ENCODE results near the gene SECTM1. TPM values are rescaled to one million over a fixed set of nuclear protein-coding genes. Genes with fewer than 3 reads are reported as not detected.
"Not testable (repeated sequence)": the region's sequence is repeated elsewhere in the genome, so short reads cannot be mapped to it uniquely, and the experiment has no call there.

Gene SECTM1
- total RNA-seq, 3 donors from 2014 or later, result 2.6 to 3.8 (median 3.0) TPM

DNA sequence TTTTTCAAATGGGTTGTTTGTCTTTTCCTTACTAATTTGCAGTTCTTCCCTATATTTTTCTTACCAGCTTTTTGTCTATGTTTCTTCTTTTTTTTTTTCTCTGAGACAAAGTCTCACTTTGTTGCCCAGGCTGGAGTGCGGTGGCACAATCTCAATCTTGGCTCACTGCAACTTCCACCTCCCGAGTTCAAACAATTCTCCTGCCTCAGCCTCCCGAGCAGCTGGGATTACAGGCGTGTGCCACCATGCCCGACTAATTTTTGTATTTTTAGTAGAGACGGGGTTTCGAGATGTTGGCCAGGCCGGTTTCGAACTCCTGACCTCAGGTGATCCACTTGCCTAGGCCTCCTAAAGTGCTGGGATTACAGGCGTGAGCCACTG is 39.5 kb upstream of the SECTM1 start:
- DNase-seq; H3K4me3 Mint-ChIP-seq; ATAC-seq; H3K36me3 Mint-ChIP-seq (ENCODE audit: insufficient read depth); H3K9me3 Mint-ChIP-seq: not testable (repeated sequence)
- Mint-ChIP-seq H3K27me3 (ENCODE audit: low read depth) (peaks cover 46% of the 10 kb centered on the region), H3K4me1 (ENCODE audit: low read depth) (peaks cover 21% of the 10 kb centered on the region)

DNA sequence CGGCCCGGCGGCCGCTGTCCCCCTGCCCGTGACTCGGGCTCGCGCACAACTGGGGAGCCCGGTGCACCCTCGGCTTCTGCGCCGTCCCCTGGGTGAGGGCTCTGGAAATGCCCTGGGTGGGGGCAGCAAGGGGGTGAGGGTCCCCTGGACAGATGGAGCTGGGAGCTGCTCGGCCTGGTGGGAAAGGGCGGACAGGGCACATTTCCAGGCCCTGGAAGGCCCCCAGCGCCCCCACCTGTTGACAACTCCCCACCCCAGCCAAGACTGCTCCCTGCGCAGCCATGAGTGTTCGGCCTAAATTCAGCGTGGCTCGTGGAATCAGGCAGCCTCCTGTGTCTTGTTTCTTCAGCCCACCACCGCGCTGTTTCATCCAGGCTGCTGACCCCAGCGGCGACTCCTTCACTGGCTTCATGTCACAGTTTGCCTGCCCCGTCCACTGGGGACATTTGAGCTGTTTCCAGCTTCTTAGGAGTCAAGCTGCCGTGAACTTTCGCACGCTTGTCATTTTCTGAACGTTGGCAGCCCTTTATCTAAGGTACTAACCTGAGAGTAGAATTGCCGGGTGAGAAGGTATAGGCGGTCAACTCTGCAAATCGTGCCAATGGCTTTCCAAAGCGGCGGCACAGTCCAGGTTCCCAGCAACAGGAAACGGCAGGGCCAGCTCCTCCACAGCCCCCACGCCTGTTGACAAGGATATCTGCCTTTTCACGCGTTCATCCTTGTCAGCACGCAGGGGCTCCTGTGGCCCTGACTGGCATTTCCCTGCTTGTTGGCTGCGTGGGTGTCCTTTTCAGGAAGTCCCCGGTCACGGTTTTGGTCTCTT is 38.9 kb upstream of the SECTM1 start:
- Mint-ChIP-seq H3K27me3 (ENCODE audit: low read depth) (peaks cover 46% of the 10 kb centered on the region), H3K4me1 (ENCODE audit: low read depth) (peaks cover 21% of the 10 kb centered on the region), H3K36me3 (ENCODE audit: insufficient read depth) (no peaks in the 10 kb centered on the region), H3K4me3 (no peak overlapping the region), H3K9me3 (no peaks in the 10 kb centered on the region)
- ATAC-seq (no peak), DNase-seq (no peak)

DNA sequence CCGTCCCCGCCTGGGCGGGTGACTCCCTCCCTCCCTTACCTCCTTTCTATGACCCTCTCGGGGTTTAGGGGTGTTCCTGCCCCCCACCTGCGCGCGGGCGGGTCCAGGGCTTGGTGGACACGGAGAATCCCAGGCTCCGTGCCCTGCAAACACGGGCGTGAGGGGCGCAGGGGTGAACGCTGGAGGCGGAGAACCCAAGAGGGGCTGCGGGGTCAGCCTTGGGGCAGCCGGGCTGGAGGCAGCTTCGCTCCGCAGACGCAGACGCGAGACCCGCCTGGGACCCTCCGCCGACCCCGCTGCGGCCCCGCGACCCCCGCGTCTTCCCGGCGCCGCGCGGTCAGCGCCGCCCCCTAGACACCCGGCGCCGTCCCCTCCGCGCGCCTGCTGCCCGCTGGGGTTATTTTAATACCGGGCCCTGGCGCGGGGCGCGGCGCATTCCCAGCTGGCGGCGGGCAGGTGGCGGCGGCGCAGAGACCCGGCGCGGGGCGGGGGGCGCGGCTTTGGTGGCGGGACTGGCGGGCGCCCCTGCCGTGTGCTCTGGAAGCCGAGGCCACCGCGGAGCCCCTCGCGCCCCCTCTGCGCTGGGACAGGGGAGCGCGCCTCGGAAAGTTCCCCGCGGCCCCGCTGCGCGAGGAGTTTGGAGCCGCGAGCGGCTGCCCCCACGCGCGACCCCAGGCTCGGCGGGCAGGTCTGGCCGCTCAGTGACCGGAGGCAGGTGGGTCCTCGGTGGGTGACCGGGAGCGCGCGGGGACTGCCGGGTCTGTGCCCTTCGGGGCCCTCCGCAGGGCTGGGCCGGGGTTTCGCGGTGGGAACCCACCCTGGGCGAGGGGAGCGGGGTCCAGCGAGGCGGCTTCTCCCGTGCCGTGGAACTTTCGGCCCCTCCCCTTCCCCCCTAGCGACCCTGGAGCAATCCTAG is 38.0 kb upstream of the SECTM1 start, which contains the start of gene UTS2R:
Gene UTS2R (plus strand): TSS at position 433 of the 916 bp plus-strand sequence. CDS start 2,560 bp downstream, outside the sequence.
- no peak for ATAC-seq
- Mint-ChIP-seq H3K4me3 (peak within 1 kb of the TSS; percentile 71), H3K36me3 (ENCODE audit: insufficient read depth) (no peaks in the 10 kb centered on the region), H3K4me1 (ENCODE audit: low read depth) (peaks cover 21% of the 10 kb centered on the region), H3K27me3 (ENCODE audit: low read depth) (peaks cover 44% of the 10 kb centered on the region), H3K9me3 (no peaks in the 10 kb centered on the region)
- no peak for DNase-seq

DNA sequence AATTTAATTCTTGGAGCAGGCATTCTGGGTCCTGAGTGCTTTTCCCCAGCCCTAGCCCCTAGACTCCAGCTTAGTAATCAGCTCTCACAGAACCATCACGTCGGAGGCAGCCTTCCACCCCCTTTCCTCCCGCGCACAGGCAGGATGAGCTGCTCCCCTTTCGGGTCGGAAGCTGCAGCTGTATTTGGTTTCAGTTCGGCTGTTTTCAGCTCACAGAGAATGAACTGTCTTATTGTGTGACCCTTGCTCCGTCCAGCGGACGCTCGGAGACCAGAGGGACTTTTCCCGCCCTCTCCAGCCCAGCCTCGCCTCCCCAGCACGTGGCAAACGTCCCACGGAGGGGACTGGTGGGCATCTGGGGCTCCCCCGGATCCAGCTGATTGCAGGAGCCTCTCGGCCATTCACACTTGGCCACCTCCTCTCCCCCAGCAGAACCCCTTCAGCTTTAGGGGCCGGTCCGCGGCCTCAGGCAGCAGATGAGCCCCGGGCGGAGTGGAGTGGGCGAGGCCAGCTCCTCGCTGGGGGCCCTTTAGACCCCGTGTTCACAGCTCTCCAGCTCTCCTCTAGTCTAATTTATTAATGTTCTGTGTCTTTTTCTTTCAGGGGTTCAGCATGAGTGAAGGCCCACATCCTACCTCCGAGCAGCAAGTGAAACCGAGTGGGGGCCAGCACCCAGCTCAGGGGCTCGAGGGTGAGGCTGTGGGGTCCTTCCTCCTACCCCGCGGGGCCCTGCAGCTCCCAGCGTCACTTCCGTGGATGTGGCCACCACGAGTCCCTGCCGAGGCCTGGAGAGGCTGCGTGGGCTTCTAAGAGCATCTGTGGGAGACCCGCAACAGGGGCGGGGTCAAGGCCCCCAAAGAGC is 37.1 kb upstream of the SECTM1 start:
- Mint-ChIP-seq H3K27me3 (ENCODE audit: low read depth) (peaks cover 37% of the 10 kb centered on the region), H3K36me3 (ENCODE audit: insufficient read depth) (no peaks in the 10 kb centered on the region)
- peak; percentile 48 to 62 for ATAC-seq

DNA sequence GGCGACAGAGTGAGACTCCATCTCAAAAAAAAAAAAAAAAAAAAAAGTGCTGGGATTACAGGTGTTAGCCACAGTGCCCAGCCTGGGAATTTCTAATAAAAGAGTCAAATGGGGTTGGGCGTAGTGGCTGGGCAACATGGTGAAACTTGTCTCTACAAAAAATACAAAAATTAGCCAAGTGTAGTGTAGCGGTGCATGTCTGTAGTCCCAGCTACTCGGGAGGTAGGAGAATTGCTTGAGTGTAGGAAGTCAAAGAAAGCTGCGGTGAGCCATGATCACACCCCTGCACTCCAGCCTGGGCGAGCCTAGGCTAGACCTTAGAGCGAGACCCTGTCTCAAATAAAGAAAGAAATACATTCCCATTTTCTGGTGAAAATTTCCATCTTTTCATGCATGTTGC is 35.6 kb upstream of the SECTM1 start:
- peaks cover 34% of the 10 kb centered on the region for H3K27me3 Mint-ChIP-seq (ENCODE audit: low read depth)
- no peaks in the 10 kb centered on the region for H3K9me3 Mint-ChIP-seq
- no peaks in the 10 kb centered on the region for H3K36me3 Mint-ChIP-seq (ENCODE audit: insufficient read depth)
- ATAC-seq (no peak), DNase-seq (no peak)
- no peak overlapping the region for H3K4me3 Mint-ChIP-seq
- peaks cover 21% of the 10 kb centered on the region for H3K4me1 Mint-ChIP-seq (ENCODE audit: low read depth)

More for the DNA sequence above, 37.1 kb upstream of the SECTM1 start:
- peak; percentile 28 for DNase-seq
- H3K9me3 Mint-ChIP-seq, result no peaks in the 10 kb centered on the region
- peaks cover 21% of the 10 kb centered on the region for H3K4me1 Mint-ChIP-seq (ENCODE audit: low read depth)
- H3K4me3 Mint-ChIP-seq, result peak overlapping the region; percentile 71

DNA sequence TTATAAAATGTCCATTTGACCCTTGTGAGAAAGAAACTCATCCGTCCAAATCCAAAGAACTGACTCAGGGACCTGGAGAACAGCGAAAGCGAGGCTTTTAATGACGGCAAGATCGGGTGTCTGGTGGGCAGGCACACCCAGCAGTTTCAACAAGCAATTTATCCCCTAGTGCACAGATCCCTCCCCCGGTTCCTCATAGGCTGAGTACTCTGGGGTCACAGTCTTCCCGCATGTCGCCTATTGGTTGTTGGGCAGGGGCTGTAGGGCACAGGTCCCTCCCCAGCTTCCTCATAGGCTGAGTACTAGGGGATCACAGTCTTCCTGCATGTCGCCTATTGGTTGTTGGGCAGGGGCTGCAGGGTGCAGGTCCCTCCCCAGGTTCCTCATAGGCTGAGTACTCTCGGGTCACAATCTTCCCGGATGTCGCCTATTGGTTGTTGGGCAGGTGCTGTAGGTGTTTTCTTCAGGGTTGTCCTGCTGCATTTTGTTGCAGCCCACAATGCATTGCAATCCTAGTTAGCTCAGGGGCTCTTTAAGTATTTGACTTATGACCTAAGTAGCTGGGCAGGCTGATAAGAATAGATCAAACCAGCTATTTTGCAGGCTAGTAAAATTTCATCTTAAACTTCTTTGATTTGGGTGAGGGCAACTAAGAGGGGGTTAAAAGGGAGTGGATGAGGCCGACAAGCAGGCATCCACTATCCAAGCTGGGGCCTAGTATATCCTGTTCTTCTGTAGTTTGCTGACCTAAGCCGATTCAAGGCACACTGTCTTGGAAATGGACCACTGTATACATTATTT is 34.4 kb upstream of the SECTM1 start:
- ATAC-seq (no peak), DNase-seq (no peak)
- Mint-ChIP-seq H3K4me1 (ENCODE audit: low read depth) (peaks cover 15% of the 10 kb centered on the region), H3K9me3 (no peaks in the 10 kb centered on the region), H3K36me3 (ENCODE audit: insufficient read depth) (no peaks in the 10 kb centered on the region), H3K4me3 (no peak overlapping the region), H3K27me3 (ENCODE audit: low read depth) (peaks cover 25% of the 10 kb centered on the region)

DNA sequence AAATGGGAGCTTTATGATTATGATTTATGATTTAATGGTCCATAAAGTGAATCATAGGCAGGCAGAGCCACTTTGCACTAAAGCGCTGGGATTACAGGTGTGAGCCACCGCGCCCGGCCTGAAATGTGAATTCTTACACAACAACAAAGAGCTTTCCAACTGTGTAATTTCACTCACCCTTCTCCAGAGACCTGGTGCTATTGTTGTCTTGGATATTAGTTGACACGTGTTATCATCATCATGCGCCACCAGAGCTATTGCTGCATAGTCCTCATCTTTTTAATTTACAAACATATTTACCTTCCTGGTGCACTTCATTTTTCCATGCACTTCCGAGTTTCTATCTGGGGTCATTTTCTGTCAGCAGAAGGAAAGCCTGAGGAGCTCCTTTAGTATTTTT is 33.2 kb upstream of the SECTM1 start:
- H3K27me3 Mint-ChIP-seq (ENCODE audit: low read depth), result peaks cover 19% of the 10 kb centered on the region
- DNase-seq, result no peak
- no peak for ATAC-seq

DNA sequence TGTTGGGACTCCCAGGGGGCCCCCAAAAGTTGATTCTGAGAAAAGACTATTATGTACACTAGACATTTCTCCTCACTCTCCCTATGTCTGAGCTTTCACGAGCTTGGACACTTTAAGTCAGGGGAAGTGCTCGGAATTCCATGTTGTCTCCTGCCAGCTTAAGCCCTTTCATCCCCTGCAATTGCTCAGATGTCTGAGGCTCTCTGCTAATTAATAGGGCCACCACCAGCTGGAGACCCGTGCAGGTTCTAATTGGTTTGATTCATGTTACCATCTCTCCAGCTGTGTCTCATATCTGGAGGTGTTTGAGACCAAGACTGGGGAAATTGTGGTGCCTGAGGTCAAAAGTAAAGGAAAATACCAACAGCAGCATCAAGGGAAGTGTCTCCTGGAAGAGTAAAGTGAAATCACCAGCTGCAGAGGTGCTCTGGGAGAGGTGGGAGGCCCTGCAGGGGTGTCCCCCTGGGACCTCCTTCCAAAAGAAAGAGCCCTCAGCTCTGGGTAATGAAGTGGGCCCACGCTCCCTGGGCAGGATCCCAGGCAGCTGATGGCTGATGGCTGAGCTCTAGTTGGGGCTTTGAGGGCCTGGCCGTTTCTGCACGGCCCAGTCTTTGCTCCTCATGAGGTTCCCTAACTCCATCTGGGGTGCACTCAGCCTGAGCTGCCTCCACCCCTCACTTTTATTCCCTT is 32.2 kb upstream of the SECTM1 start:
- H3K4me3 Mint-ChIP-seq, result no peak overlapping the region
- DNase-seq, result no peak
- H3K4me1 Mint-ChIP-seq (ENCODE audit: low read depth), result peaks cover 5% of the 10 kb centered on the region
- no peaks in the 10 kb centered on the region for H3K9me3 Mint-ChIP-seq
- ATAC-seq, result no peak
- no peaks in the 10 kb centered on the region for H3K36me3 Mint-ChIP-seq (ENCODE audit: insufficient read depth)
- H3K27me3 Mint-ChIP-seq (ENCODE audit: low read depth), result peaks cover 13% of the 10 kb centered on the region

More for the DNA sequence above, 33.2 kb upstream of the SECTM1 start:
- Mint-ChIP-seq H3K36me3 (ENCODE audit: insufficient read depth) (no peaks in the 10 kb centered on the region), H3K4me3 (no peak overlapping the region), H3K9me3 (no peaks in the 10 kb centered on the region), H3K4me1 (ENCODE audit: low read depth) (peaks cover 10% of the 10 kb centered on the region)

DNA sequence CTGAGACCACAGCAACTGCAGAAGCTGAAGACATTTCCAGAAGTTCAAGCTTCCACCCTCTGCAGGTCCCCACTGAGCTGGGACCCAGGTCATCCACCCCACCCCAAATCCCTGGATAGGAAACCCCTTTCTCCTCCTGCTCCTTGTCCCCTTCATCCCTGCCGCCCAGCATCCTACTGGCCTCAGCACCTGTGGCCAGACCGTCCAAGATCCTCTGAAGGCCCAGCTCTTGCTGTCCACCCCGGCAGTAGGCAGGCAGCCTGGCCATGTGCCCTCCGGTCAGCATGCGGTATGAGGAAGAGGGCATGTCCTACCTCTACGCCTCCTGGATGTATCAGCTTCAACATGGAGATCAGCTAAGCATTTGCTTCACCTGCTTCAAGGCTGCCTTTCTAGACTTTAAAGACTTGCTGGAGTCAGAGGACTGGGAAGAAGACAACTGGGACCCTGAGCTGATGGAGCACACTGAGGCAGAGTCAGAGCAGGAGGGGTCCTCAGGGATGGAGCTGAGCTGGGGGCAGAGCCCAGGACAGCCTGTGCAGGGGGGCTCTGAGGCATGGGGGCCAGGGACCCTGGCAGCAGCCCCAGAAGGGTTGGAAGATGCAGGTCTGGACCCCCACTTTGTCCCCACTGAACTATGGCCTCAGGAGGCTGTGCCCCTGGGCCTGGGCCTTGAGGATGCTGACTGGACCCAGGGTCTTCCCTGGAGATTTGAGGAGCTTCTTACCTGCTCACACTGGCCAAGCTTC is 28.5 kb upstream of the SECTM1 start:
- H3K27me3 Mint-ChIP-seq (ENCODE audit: low read depth), result peaks cover 7% of the 10 kb centered on the region
- no peak for ATAC-seq
- H3K9me3 Mint-ChIP-seq, result no peaks in the 10 kb centered on the region
- H3K36me3 Mint-ChIP-seq (ENCODE audit: insufficient read depth), result no peaks in the 10 kb centered on the region
- no peak overlapping the region for H3K4me3 Mint-ChIP-seq
- peaks cover 8% of the 10 kb centered on the region for H3K4me1 Mint-ChIP-seq (ENCODE audit: low read depth)
- DNase-seq, result no peak

DNA sequence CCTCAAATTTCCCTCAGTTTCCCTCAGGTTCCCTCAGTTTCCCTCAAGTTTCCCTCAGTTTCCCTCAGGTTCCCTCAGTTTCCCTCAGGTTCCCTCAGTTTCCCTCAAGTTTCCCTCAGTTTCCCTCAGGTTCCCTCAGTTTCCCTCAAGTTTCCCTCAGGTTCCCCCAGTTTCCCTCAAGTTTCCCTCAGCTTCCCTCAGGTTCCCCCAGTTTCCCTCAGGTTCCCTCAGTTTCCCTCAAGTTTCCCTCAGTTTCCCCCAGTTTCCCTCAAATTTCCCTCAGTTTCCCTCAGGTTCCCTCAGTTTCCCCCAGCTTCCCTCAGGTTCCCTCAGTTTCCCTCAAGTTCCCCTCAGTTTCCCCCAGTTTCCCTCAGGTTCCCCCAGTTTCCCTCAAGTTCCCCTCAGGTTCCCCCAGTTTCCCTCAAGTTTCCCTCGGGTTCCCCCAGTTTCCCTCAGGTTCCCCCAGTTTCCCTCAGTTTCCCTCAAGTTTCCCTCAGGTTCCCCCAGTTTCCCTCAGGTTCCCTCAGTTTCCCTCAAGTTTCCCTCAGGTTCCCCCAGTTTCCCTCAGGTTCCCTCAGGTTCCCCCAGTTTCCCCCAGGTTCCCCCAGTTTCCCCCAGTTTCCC is 26.0 kb upstream of the SECTM1 start:
- not testable (repeated sequence) for ATAC-seq; DNase-seq; H3K4me3 Mint-ChIP-seq; H3K36me3 Mint-ChIP-seq (ENCODE audit: insufficient read depth); H3K4me1 Mint-ChIP-seq (ENCODE audit: low read depth); H3K9me3 Mint-ChIP-seq
- peaks cover 14% of the 10 kb centered on the region for H3K27me3 Mint-ChIP-seq (ENCODE audit: low read depth)

DNA sequence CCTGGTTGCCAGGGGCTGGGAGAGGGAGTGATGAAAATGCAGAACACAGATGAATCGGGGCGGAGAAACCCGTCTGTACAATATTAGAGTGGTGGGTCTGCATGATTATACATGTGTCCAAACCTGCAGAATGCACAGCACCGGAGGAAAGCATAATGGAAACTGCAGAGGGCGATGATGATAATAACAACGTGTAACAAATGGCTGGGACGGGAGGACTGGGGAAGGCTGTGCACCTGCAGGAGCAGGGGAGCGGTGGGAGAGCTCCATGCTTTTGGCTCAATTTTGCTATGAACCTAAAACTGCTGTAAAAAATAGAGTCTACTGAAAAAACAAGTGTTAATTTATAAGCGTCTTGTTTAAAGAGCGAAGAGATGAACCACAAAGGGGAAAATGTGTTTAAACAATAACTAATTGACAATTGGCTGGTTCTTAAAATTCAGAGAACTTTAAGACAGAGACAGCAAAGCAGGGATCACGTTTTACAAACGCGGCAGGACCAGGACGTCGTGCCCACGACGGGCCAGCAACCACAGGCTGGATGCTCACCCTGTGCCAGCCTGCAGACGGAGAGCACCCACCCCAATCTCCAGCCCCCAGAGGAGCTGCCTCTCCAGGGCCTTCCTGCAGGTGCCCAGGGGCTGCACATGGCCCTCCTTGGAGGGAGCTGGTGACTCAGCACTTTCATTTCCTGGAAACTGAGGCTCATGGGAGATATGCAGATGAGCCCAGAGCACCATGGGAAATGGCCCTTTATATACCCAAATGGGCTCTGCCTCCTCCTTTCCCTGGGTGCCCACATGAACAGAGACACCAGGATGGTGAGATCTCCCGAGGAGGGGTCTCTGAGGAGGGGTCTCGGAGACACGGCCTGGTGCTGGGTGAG is 25.1 kb upstream of the SECTM1 start, which contains the start of gene TEX19:
Gene TEX19 (plus strand): TSS at position 783 of the 886 bp plus-strand sequence. CDS start 2,904 bp downstream, outside the sequence.
- H3K27me3 Mint-ChIP-seq (ENCODE audit: low read depth), result peaks cover 14% of the 10 kb centered on the region
- H3K4me1 Mint-ChIP-seq (ENCODE audit: low read depth), result peaks cover 8% of the 10 kb centered on the region
- H3K9me3 Mint-ChIP-seq, result no peaks in the 10 kb centered on the region
- no peak for DNase-seq
- no peaks in the 10 kb centered on the region for H3K36me3 Mint-ChIP-seq (ENCODE audit: insufficient read depth)
- ATAC-seq, result peak; percentile 51 to 62
- peak within 1 kb of the TSS; percentile 2 for H3K4me3 Mint-ChIP-seq
